Glutamatergic neuron (in vitro differentiated cells): ENCODE results near the gene NUP93. TPM values are rescaled to one million over a fixed set of nuclear protein-coding genes. Genes with fewer than 3 reads are reported as not detected.

Experiments
- DNase-seq: peaks from one replicate; pipeline ENCODE4 v3.0.0; 2022
- H3K27ac Mint-ChIP-seq: one replicate; pipeline ENCODE4 v1.8.0; 2020; ENCODE audit warnings: mild to moderate bottlenecking, mixed read lengths, inconsistent platforms; ENCODE audit not compliant: unreplicated experiment
- H3K27me3 Mint-ChIP-seq: one replicate; pipeline ENCODE4 v1.8.0; 2020; ENCODE audit warnings: mild to moderate bottlenecking, moderate library complexity, mixed read lengths, inconsistent platforms; ENCODE audit not compliant: unreplicated experiment
- H3K36me3 Mint-ChIP-seq: one replicate; pipeline ENCODE4 v1.8.0; 2020; ENCODE audit warnings: mild to moderate bottlenecking, mixed read lengths, inconsistent platforms; ENCODE audit not compliant: unreplicated experiment
- H3K4me1 Mint-ChIP-seq: one replicate; pipeline ENCODE4 v1.8.0; 2020; ENCODE audit warnings: mild to moderate bottlenecking, low read depth, mixed read lengths, inconsistent platforms; ENCODE audit not compliant: unreplicated experiment
- H3K4me3 Mint-ChIP-seq: one replicate; pipeline ENCODE4 v1.8.0; 2020; ENCODE audit warnings: mild to moderate bottlenecking, mixed read lengths, inconsistent platforms; ENCODE audit not compliant: unreplicated experiment
- H3K9me3 Mint-ChIP-seq: one replicate; pipeline ENCODE4 v1.8.0; 2020; ENCODE audit warnings: mild to moderate bottlenecking, moderate library complexity, mixed read lengths, inconsistent platforms; ENCODE audit not compliant: unreplicated experiment
- CTCF ChIP-seq: fragments of 200-600 bp; sonication (generic); IDR thresholded peaks from one replicate; pipeline ENCODE4 v1.5.0; 2021; ENCODE audit not compliant: partially characterized antibody, unreplicated experiment
- total RNA-seq: library from RNA; stranded (reverse); fragmentation: NEBNext Ultra II Directional; extraction: Animal tissue kit (Norgen Biotek cat#: 25700); gene quantifications from one replicate; pipeline ENCODE4 v1.2.1, GENCODE V29; 2021; ENCODE audit not compliant: unreplicated experiment

Gene NUP93
- total RNA-seq, 1 donor from 2014 or later = 84.1 TPM

GRCh38 chr16:56749672-56750491, 20.0 kb downstream of the NUP93 start:
- DNase-seq = no peak
- Mint-ChIP-seq H3K4me1 (peaks cover 21% of the 10 kb centered on the region), H3K4me3 (no peak overlapping the region), H3K36me3 (peaks cover 12% of the 10 kb centered on the region), H3K9me3 (peaks cover 3% of the 10 kb centered on the region), H3K27me3 (no peaks in the 10 kb centered on the region), H3K27ac (no peak overlapping the region)
- no peak for TF ChIP-seq CTCF

- peaks cover 18% of the 10 kb centered on the region for H3K36me3 Mint-ChIP-seq
- DNase-seq = no peak
- H3K27me3 Mint-ChIP-seq = no peaks in the 10 kb centered on the region
- no peak for TF ChIP-seq CTCF
- H3K4me3 Mint-ChIP-seq = no peak overlapping the region
- H3K9me3 Mint-ChIP-seq = peaks cover 4% of the 10 kb centered on the region
- H3K27ac Mint-ChIP-seq = no peak overlapping the region
- peaks cover 10% of the 10 kb centered on the region for H3K4me1 Mint-ChIP-seq
Observed at GRCh38 chr16:56753410-56753809, 23.5 kb downstream of the NUP93 start.

GRCh38 chr16:56755038-56755437, 25.1 kb downstream of the NUP93 start:
- TF ChIP-seq CTCF = no peak
- no peak for DNase-seq
- Mint-ChIP-seq H3K9me3 (peaks cover 4% of the 10 kb centered on the region), H3K27me3 (no peaks in the 10 kb centered on the region), H3K4me3 (no peak overlapping the region), H3K36me3 (peaks cover 18% of the 10 kb centered on the region), H3K4me1 (no peaks in the 10 kb centered on the region), H3K27ac (no peak overlapping the region)

DNA sequence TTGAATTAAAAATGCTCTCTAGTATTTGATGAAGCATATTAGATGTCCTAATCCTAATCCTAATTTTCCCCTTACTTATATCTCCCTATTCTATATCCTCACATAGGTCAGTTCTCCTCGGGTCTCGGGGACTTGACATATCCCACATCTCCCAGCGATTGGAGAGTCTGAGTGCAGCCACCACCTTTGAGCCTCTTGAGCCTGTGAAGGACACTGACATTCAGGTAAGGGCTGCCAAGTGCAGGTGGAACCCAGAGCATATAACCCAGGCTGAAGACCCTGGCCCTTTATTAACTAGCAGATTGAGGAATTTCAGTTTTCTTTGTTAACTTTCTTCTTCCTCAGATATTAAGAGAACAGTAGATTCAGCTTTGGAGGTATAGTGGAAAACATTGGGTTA, 28.5 kb downstream of the NUP93 start:
- no peak for TF ChIP-seq CTCF
- no peak for DNase-seq
- peaks cover 4% of the 10 kb centered on the region for H3K9me3 Mint-ChIP-seq
- no peak overlapping the region for H3K4me3 Mint-ChIP-seq
- H3K27ac Mint-ChIP-seq = no peak overlapping the region
- H3K36me3 Mint-ChIP-seq = peaks cover 15% of the 10 kb centered on the region
- no peaks in the 10 kb centered on the region for H3K4me1 Mint-ChIP-seq
- H3K27me3 Mint-ChIP-seq = no peaks in the 10 kb centered on the region

DNA sequence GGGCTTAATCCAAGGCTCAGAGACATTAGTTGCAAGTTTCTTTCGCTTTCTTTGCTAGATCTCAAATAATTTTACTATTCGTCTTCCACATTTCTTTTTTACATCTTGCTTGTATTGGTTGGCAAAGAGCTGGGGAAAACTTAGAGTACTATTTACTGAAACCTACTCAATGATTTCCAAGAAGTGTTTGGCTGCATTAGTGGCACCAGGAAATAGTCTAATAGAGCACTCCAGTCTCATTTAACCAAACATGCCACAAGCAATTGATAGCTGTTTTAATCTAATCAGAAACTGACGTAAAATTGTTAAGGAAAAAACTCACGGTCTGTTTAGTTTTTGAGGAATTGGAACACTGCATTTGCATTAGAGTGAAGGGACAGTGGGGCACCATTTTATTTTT, 29.0 kb downstream of the NUP93 start:
- Mint-ChIP-seq H3K36me3 (peaks cover 10% of the 10 kb centered on the region), H3K9me3 (peaks cover 2% of the 10 kb centered on the region), H3K27ac (no peak overlapping the region), H3K4me3 (no peak overlapping the region), H3K27me3 (no peaks in the 10 kb centered on the region), H3K4me1 (no peaks in the 10 kb centered on the region)
- no peak for DNase-seq
- no peak for TF ChIP-seq CTCF
